Endodermal cell (in vitro differentiated cells): Measurements from ENCODE around the gene MYOM1. TPM values are rescaled to one million over a fixed set of nuclear protein-coding genes. Genes with fewer than 3 reads are reported as not detected.

Source experiments
- DNase-seq: peaks from one replicate; pipeline ENCODE4 v3.0.0-alpha.2; 2017
- H3K27ac ChIP-seq: 2 replicates; pipeline ENCODE4 v1.5.1; 2013; ENCODE audit warnings: mild to moderate bottlenecking, low read depth, low read length, moderate library complexity
- H3K27me3 ChIP-seq: 2 replicates; pipeline ENCODE4 v1.6.1; 2013; ENCODE audit warnings: mild to moderate bottlenecking, low read length, moderate library complexity; ENCODE audit not compliant: insufficient read depth, control insufficient read depth, poor library complexity, severe bottlenecking
- H3K36me3 ChIP-seq: 2 replicates; pipeline ENCODE4 v1.7.0; 2013; ENCODE audit warnings: mild to moderate bottlenecking, low read length, moderate library complexity; ENCODE audit not compliant: control insufficient read depth, insufficient read depth
- H3K4me1 ChIP-seq: one replicate; pipeline ENCODE4 v1.7.0; 2013; ENCODE audit warnings: low read length; ENCODE audit not compliant: control insufficient read depth, insufficient read depth
- H3K4me3 ChIP-seq: 2 replicates; pipeline ENCODE4 v1.5.1; 2013; ENCODE audit warnings: mild to moderate bottlenecking, low read length, moderate library complexity
- H3K9ac ChIP-seq: 2 replicates; pipeline ENCODE4 v1.6.1; 2013; ENCODE audit warnings: mild to moderate bottlenecking, low read length, moderate library complexity; ENCODE audit not compliant: poor library complexity, severe bottlenecking; ENCODE audit errors: extremely low read depth
- H3K9me3 ChIP-seq: 2 replicates; pipeline ENCODE4 v1.6.1; 2013; ENCODE audit warnings: mild to moderate bottlenecking, low read length, moderate library complexity; ENCODE audit not compliant: control insufficient read depth
- H3K27ac Mint-ChIP-seq: 2 replicates; pipeline ENCODE4 v1.8.0; 2020; ENCODE audit warnings: mixed read lengths
- H3K27me3 Mint-ChIP-seq: 2 replicates; pipeline ENCODE4 v1.8.0; 2021; ENCODE audit warnings: mild to moderate bottlenecking, mixed read lengths; ENCODE audit not compliant: insufficient read depth
- H3K36me3 Mint-ChIP-seq: 2 replicates; pipeline ENCODE4 v1.8.0; 2020; ENCODE audit warnings: low read depth, mixed read lengths
- H3K4me1 Mint-ChIP-seq: 2 replicates; pipeline ENCODE4 v1.8.0; 2020; ENCODE audit warnings: mixed read lengths
- H3K4me3 Mint-ChIP-seq: 2 replicates; pipeline ENCODE4 v1.8.0; 2020; ENCODE audit warnings: mild to moderate bottlenecking, moderate library complexity, mixed read lengths
- H3K9me3 Mint-ChIP-seq: 2 replicates; pipeline ENCODE4 v1.8.0; 2020; ENCODE audit warnings: mild to moderate bottlenecking, mixed read lengths
- WGBS, 2 experiments: methylation state at CpG; one replicate each; pipeline versions ENCODE4 v1.1.5 to v1.1.7; 2013; ENCODE audit warnings: missing lambda C conversion rate in 2 of 2, mixed read lengths in 1 of 2; ENCODE audit not compliant: insufficient coverage in 1 of 2, insufficient read length in 1 of 2; 5-methylcytosine and 5-hydroxymethylcytosine counted together
- total RNA-seq, 2 donors: library from RNA; stranded (reverse); fragmentation: NEBNext Ultra II Directional in 1 of 2; extraction: Animal tissue kit (Norgen Biotek cat#: 25700) in 1 of 2; gene quantifications; 2 replicates in 1 of 2; 3 replicates in 1 of 2; pipeline ENCODE4 v1.2.1, GENCODE V29; 2021
- TF ChIP-seq, protein P1 (sequence below): fragments of 200-600 bp; sonication (generic); conservative IDR thresholded peaks from 2 replicates; pipeline ENCODE4 v1.5.0; 2021; ENCODE audit warnings: antibody characterized with exemption, mild to moderate bottlenecking

MYOM1 gene
- total RNA-seq, 2 donors from 2014 or later: 0.49 to 0.88 TPM

- Mint-ChIP-seq H3K4me1 (peaks cover 24% of the 10 kb centered on the region), H3K4me3 (no peak overlapping the region), H3K9me3 (no peaks in the 10 kb centered on the region), H3K27me3 (no peaks in the 10 kb centered on the region), H3K27ac (no peak overlapping the region), H3K36me3 (no peaks in the 10 kb centered on the region)
- H3K36me3 ChIP-seq: no peaks in the 10 kb centered on the region
- 95 to 96% methylated on average over 6 of the region's 8 CpGs for WGBS, 2 experiments
- H3K9me3 ChIP-seq: no peaks in the 10 kb centered on the region
- no peak overlapping the region for H3K27ac ChIP-seq
- peak; percentile 22 for DNase-seq
- H3K4me1 ChIP-seq: peaks cover 9% of the 10 kb centered on the region
- no peak overlapping the region for H3K4me3 ChIP-seq
- TF ChIP-seq, protein P1, sequence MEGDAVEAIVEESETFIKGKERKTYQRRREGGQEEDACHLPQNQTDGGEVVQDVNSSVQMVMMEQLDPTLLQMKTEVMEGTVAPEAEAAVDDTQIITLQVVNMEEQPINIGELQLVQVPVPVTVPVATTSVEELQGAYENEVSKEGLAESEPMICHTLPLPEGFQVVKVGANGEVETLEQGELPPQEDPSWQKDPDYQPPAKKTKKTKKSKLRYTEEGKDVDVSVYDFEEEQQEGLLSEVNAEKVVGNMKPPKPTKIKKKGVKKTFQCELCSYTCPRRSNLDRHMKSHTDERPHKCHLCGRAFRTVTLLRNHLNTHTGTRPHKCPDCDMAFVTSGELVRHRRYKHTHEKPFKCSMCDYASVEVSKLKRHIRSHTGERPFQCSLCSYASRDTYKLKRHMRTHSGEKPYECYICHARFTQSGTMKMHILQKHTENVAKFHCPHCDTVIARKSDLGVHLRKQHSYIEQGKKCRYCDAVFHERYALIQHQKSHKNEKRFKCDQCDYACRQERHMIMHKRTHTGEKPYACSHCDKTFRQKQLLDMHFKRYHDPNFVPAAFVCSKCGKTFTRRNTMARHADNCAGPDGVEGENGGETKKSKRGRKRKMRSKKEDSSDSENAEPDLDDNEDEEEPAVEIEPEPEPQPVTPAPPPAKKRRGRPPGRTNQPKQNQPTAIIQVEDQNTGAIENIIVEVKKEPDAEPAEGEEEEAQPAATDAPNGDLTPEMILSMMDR: no peak
- H3K9ac ChIP-seq: no peak overlapping the region
- H3K27me3 ChIP-seq: no peaks in the 10 kb centered on the region
Measured at GRCh38 chr18:3040881-3041280, 178.9 kb downstream of the MYOM1 start.

DNA sequence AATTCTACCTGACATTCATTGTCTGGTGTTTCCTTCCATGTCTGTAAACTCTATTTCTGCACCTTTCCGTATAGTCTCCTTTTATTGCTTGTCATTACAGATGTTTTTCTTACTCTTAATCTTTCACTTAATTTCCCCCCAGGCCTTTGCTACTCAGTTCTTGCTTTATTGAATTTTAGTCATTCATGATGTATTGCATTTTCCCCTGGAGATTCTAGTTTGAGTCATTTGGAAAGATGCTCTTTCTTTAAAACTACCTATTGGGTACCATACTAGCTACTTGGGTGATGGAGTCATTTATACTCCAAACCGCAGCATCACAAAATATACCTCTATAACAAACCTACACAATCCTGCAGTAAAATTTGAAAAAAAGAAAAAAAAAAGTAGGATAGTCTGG lies 179.6 kb downstream of the MYOM1 start:
- DNase-seq: no peak
- peaks cover 22% of the 10 kb centered on the region for H3K4me1 Mint-ChIP-seq
- no peaks in the 10 kb centered on the region for H3K36me3 ChIP-seq
- H3K36me3 Mint-ChIP-seq: no peaks in the 10 kb centered on the region
- no peak overlapping the region for H3K4me3 Mint-ChIP-seq
- H3K27me3 ChIP-seq: no peaks in the 10 kb centered on the region
- H3K9me3 ChIP-seq: no peaks in the 10 kb centered on the region
- no peak overlapping the region for H3K9ac ChIP-seq
- H3K27ac ChIP-seq: no peak overlapping the region
- no peaks in the 10 kb centered on the region for H3K27me3 Mint-ChIP-seq
- peaks cover 9% of the 10 kb centered on the region for H3K4me1 ChIP-seq
- no peaks in the 10 kb centered on the region for H3K9me3 Mint-ChIP-seq
- TF ChIP-seq, protein P1: no peak
- no peak overlapping the region for H3K27ac Mint-ChIP-seq
- no peak overlapping the region for H3K4me3 ChIP-seq
- WGBS, 2 experiments: 99 to 100% methylated on average over 1 to 2 of the region's 2 CpGs

DNA sequence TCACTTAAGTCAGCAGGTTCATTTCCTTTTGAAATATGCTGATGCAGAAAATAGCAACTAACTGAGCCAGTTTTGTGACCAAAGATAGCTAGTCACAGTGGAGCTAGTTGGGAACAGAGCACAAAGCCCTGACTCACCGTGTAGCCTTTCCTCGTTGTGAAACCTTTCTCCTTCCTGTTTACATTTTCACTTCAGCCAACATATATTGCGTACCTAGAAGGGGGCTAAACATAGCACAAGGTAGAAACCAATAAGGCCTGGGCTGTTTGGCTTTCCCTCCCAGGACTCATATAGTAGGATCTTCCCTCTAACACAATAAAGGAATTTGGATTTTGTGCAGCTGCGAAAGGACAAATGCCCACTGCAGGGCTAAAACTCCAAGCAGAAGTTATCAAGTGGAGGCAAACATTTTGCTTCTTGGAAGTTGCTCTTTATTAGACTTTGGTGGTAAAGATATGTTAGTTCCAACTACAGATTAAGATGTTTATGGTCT lies 182.3 kb downstream of the MYOM1 start:
- Histone ChIP-seq H3K9ac (no peak overlapping the region), H3K4me3 (no peak overlapping the region), H3K4me1 (peaks cover 5% of the 10 kb centered on the region), H3K36me3 (no peaks in the 10 kb centered on the region), H3K9me3 (no peaks in the 10 kb centered on the region), H3K27ac (no peak overlapping the region), H3K27me3 (no peaks in the 10 kb centered on the region)
- Mint-ChIP-seq H3K27me3 (no peaks in the 10 kb centered on the region), H3K9me3 (peaks cover 4% of the 10 kb centered on the region), H3K27ac (peak overlapping the region; percentile 82), H3K4me3 (no peak overlapping the region), H3K4me1 (peaks cover 17% of the 10 kb centered on the region), H3K36me3 (no peaks in the 10 kb centered on the region)
- TF ChIP-seq, protein P1: no peak
- WGBS, 2 experiments: 80 to 84% methylated on average over 3 to 4 of the region's 4 CpGs
- DNase-seq: peak; percentile 18
